DMS79 (cell line): ENCODE data around the gene ALOX5.

ENCODE experiments used
- DNase-seq: peaks from one replicate; lab custom pipeline; 2025; lab: John Stamatoyannopoulos, UW

ALOX5 gene

DNA sequence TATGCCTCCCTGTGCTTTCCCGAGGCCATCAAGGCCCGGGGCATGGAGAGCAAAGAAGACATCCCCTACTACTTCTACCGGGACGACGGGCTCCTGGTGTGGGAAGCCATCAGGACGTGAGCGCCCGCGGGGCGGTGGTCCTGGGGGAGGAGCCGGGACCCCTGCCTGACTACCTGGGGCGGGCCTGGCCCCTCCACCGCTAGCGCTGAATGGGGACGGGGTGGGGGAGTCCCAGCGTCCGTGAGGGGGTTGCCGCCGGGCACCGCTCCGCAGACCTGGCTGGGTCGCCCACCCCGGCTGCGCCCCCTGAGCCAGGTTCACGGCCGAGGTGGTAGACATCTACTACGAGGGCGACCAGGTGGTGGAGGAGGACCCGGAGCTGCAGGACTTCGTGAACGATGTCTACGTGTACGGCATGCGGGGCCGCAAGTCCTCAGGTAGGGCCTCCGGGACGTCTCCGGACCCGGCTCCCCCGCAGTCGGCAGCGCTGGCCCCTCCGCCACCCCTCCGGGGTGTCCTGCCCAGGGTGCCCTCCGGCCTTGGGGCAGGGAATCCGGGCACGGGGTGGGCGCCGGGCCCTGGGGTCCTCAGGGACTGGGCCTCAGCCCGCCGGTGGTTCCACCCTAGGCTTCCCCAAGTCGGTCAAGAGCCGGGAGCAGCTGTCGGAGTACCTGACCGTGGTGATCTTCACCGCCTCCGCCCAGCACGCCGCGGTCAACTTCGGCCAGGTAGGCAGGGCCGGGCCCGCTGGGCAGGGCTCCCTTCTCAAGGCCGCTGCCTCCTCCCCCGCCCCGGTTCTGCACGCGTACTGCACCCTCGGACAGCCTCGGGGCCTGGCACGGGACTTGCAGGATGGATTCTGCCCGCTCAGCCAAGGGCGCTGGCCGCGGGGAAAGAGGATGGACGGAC lies 69.3 kb downstream of the ALOX5 start:
- DNase-seq = no peak

DNA sequence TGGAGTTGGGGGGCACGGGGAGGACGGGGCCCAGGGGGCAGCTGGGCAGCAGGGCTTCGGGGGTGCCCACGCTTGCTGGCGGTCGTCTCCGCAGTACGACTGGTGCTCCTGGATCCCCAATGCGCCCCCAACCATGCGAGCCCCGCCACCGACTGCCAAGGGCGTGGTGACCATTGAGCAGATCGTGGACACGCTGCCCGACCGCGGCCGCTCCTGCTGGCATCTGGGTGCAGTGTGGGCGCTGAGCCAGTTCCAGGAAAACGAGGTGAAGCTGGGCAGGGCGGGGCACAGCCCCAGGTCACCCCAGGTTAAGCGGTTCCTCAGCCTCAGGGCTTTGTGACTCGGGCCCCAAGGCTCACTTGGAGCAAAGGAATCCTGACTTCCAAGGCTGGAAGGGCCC lies 70.0 kb downstream of the ALOX5 start:
- no peak for DNase-seq

DNA sequence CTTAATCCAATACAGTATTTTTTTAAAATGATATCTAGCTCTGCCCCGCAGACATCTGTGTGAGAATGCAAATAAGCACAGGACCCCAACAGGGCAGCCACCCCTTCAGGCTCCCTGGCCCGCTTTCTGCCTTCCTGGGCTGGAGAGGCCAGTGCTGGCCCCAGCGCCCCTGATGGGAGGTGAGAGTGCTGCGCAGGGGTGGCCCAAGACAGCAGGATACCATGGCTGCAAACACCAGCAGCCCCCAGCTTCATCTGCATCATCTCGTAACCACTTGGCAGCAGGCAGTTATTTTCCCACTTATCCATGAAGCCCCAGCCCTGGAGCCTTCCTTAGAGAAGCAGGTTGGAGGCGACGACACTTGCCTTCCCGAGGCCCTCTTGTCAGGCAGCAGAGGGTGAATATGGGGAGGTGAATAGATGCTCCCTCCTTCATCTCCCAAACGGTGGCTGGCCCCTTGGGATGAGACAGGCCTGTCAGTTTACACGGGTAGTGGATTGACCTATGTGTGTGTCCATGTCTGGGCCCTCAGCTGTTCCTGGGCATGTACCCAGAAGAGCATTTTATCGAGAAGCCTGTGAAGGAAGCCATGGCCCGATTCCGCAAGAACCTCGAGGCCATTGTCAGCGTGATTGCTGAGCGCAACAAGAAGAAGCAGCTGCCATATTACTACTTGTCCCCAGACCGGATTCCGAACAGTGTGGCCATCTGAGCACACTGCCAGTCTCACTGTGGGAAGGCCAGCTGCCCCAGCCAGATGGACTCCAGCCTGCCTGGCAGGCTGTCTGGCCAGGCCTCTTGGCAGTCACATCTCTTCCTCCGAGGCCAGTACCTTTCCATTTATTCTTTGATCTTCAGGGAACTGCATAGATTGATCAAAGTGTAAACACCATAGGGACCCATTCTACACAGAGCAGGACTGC lies 71.2 kb downstream of the ALOX5 start:
- no peak for DNase-seq

DNA sequence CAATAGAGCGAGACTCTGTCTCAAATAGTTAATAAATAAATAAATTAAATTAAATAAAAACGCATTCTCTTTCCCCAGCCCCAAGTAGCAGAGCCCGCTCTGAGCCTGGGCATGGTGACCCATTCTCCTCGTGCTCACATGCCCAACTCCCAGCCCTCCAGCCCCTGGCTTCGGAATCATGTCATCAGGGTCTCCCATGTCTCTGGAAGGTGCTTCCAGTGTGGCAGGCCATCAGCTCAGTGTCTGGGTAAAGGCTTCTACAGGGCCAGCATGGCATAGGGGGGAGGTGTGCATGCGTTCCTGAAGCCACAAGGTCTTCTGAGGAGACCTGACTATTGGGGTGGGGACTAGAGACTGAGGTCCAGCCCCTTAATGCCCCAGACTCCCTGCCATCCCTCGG lies 72.8 kb downstream of the ALOX5 start:
- no peak for DNase-seq

DNA sequence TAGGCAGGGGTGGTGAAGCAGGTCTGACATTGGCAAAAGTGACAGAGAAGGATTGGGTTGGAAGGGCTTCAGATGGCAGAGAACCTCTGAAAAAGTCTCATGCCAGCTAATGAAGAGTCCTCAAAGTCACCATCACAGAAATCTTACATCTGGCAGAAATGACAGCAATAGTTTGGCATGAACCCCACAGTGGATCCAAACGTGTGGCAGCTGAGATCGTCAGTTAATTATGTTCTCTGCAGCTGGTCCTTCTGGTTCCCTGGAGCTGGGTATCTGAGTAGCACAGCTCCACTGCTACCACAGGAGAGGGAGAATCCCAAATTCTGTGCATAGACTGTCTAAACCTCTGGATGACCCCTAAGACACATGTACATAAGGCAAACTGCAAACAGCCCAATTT lies 73.4 kb downstream of the ALOX5 start:
- DNase-seq = no peak

DNA sequence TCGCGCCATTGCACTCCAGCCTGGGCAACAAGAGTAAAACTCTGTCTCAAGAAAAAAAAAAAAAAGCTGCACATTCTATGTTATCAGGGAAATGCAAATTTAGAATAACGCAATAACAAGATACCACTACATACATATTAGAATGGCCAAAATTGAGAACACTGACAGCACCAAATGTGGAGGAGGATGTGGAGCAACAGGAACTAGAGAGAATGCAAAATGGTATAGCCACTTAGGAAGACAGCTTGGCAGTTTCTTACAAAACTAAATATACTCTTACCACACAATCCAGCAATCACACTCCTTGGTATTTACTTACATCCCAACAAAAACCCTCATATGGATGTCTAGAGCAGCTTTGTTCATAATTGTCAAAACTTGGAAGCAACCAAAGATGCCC lies 76.8 kb downstream of the ALOX5 start:
- no peak for DNase-seq

DNA sequence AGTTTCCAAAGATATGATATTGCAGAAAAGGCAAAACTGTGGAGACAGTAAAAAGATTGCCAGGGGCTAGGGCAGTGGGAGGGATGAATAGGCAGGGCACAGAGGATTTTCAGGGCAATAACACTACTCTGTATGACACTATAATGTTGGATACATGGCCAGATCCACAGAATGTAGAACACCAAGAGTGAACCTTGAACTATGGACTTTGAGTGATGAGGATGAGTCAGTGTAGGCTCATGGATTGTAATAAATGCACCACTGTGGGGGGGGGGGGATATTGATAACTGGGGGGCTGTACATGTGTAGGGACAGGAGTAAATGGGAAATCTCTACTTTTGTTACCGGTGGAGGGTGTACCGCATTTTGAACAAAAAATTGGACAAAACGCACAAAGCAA lies 77.4 kb downstream of the ALOX5 start:
- no peak for DNase-seq

DNA sequence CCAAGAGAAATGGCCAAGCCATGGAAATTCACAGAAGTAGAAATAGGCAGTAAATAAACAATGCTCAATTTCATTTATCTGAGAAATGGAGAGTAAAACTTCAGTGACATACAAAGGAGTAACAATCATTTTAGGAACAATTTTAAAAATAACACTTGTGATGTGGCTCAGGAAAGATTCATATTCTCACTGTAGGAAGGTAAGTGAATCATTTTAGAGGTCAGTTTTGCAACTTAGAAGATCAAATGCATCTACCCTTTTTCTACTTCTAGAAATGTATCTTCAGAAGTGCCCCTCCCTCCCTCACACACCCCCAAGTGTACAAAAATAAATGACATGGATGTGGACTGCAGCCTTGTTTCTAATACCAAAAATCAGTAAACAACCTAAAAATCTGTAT lies 78.3 kb downstream of the ALOX5 start:
- DNase-seq = no peak

DNA sequence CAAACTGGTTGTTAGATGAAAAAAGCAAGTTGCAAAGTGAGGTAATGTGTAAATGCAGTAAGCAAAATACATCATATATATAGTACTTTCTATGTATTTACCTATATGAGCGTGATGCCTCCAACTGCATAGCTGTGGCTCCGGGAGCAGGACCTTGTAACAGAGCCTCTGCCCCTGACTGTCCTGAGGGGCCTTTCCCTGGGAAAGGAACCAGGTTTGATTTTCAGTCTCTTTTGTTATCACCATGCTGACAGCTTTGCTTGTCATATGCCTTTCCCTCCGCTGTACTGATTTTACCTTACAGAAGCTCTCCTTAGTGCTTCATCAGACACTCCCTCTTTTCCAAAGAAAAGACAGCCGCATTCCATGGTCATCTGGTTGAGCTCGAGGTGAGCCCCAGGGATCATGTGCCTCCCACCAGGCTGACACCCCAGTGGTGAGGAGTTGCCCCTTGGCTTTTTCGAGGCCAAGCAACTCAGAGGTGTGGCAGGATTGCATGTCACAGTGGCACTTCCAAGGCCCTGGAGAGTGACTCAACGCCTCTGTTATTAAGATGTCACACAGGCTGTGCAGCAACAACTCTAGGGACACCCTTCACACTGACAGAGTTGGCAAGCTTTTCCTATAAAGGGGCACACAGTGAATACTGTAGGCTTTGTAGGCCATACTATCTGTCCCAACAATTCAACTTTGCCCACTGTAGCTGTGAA lies 78.9 kb downstream of the ALOX5 start:
- DNase-seq = no peak

DNA sequence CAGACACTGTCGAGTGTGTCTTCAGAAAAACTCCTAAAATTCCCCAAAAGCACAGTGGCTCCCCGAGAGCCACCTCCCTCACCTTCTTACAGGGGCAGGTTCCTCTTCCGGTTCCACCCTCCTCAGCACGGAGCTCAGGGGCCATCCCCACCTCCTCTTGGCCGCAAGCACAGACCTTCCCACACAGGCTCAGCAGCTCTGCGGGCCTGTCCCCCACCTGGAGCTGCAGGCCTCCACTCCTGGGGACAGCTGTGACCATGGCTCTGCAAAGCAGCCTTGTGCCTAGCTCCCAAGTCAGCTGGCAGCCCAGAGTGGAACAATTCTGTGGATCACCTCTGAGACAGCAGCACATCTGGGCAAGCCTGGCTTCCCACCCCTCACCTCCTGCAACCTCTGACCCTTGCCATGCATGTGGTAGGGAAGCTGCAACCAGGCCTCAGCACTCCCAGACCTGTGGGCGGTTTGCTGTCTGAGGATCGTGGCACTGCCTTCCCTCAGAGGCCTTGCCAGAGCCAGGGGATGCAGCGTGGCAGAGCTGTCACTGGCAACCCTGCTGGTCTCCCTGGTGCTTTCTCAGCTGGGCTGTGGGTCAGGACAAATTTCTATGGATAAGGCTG lies 79.7 kb downstream of the ALOX5 start:
- DNase-seq = no peak

DNA sequence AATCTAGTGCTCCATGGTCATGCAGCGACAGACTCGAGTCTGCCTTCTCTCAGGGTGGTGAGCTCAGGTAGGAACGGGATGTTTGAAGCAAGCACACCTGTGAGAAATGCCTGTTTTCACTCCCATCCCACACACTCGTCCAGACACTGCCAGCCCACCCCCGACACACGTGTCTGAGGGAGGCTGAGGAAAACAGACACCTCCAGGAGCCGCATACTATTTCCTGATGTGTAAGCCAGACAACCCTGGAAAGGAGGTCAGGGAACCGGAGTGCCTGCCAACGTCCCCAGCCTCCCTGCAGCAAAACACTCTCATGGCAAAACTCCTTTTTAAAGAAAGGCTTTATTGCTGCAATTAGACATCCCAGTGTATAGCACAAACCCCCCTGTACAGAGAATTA lies 80.2 kb downstream of the ALOX5 start:
- no peak for DNase-seq

DNA sequence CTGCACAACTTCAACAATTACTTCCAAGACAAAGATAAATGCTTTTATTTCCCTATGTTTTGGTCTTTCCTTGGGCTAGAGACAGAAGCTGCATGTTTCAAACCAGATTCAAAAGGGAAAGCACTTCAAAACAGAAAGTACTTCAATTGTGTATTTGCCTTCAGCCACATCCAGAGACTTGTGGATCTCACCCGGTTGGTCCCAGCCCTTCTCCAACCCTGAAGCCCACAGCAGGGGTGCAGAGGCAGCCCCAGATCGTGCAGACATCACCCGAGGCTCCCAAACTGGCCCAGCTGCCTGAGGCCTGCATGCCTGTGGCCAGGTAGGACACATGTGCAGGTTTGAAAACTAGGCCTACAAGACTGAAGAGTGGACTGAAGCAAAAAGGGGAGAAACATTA lies 80.8 kb downstream of the ALOX5 start:
- no peak for DNase-seq

DNA sequence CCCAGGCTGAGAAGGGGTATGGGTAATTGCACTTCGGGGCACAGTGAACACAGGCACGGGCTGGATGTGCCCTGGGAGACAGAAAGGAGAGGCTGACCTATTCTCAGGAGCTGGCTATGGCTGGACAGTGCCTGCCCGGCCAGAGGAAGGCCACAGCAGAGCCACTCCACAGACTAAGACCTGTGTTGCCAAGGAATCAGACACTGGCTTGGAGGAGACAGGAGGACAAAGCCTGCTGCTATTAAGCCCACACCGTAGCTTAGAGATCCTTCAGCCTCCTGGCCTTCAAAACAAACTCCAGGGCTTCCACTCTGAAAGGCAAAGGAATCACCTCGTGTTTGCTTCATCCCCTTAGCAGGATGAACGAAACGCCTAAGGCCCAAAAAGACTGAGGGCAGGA lies 82.2 kb downstream of the ALOX5 start:
- DNase-seq = no peak

DNA sequence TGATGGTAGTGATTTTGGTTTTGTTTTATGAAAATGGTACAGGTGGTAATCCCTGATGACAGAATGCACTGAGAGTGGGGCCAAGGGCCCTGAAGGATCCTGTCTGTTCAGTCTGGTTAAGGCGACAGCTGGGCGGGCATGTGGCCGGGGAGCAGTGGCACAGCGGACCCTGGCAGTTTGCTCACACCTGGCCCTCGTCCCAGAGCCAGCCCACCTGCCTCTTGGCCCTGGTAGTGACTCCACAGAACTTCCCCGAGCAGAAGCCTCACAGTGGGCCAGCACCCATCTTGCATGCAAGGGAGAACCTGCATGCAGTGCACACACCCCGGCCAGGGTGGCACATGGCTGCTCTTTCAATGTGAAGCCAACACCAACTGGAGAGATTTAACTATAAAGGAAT lies 82.8 kb downstream of the ALOX5 start:
- no peak for DNase-seq

DNA sequence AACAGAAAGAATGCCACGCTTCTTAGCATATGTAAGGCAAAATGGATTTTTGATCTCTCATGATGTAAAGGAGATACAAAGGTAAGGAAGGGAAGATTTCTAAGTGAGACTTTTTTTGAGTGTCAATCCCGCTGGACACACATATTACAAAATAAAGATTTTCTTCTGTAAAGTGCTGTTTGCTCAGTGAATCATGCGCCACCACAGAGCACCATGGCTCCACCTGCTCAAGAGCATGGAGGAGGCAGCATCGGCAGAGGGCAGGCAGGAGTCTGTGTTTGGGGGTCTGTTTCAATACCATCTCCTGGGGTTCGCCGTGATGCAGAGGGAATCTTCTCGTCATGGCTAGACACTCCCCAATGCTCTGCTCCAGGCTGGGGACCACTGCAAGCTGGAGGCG lies 83.5 kb downstream of the ALOX5 start:
- no peak for DNase-seq

DNA sequence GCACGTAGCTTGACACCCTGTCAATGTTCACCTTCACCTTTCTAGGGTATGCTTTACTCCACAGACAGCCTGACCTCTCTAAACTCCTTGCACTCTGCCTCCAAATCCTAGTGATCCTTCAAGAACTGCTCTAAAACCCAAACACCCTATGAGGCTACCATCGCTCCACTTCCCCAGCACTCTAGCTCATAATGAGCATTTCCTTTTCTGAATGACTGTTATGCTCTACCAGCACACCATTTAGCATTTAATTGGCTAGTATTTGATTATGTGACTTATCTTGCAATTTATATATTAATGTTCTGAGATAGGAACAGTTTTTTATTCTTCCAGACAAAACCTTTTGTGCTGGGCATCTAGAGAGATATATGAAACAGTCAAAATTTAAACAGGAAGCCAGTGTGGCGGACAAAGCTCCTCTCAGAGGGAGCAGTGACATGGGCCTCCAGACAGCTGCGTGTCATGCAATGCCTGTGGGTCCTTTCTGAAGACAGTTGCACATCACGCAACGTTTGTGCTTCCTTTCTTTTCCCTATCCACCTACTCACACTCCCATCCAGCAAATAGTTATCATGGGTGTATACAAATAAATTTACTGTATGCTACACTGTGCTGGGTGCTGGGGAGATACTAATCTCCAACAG lies 86.3 kb downstream of the ALOX5 start:
- DNase-seq = no peak

DNA sequence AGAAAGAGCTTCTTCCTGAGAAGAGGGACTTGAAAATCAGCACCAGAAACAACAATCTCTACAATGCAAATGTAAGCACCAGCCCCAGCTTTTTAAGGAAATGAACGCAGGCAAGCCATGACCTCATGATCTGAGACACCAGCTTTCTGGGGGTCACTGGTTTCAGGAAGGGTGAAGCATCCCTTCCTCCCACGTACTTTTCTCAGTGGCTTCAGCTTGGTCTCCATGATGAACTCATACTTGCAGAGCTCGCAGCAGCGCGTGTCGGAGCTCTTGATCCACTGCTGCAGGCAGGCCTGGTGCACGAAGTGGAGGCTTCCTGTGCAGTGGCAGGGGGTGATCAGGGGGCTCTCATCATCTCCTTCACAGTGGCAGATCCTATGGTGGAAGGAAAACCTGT lies 87.0 kb downstream of the ALOX5 start:
- no peak for DNase-seq

DNA sequence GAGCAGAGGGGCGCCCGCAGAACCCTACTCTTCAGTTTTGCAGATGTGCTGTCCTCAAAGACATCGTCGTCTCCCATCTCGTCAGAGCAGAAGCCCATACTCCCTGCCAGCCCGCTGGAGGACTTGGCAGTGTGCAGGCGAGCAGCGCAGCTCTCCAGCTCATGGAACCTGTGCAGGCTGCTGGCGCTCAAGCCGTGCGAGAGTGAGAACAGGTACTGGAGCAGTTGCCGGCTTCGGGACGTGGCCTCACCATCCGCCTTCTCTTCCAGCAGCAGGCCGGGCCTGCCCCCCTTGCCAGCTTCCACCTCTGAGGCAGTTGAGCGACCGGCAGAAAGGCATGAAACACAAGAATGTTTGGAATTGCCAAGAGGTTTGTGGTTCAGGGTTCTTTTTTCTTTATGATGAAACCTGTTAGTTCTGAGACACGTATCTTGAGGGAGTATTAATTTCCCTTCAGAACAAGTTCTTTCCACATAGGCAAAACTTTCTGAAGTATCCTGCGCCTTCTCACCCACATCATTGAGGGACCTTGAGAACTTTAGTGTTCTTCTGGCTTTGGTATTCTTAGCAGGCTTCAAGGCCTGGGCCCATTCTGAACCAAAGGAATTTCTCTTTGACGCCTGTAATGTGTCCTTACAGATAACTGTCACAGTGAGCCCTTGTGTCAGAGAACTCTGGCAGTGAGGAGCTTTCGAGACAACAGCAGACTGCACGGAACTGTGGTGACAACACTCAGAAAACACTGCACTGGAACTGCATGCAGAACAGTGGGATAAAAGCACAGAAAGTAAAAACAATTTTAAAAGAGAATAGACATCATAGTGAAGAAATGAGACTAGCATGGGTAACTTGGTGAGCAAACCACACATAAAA lies 89.5 kb downstream of the ALOX5 start:
- DNase-seq = no peak

DNA sequence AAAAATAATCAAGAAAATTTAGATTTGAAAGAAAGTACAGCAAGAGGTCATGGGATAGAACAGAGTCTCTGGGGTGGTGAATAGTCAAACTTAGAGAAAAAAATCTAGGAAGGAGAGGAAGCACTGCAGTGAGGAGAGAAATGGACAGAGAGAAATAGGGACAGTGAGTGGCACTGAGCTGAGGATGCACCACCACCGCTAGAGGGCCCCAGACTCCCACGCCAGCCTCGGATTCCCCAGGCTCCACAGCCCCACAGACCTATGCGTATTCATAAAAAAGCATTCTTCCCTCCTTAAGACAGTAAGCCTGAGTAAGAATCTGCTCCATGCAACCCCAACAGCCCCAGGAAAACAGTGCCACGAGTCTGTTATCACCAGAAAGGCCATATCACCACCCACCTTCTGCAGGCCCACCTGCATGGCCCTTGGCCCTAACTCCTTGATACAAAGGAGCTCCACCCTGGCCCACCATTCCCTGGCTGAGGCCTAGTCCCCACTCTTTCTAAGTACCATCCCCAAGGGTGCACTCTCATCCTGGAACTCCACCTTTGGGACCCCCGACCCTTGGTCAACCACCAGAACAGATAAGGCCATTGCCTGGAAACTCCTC lies 91.0 kb downstream of the ALOX5 start:
- DNase-seq = no peak

DNA sequence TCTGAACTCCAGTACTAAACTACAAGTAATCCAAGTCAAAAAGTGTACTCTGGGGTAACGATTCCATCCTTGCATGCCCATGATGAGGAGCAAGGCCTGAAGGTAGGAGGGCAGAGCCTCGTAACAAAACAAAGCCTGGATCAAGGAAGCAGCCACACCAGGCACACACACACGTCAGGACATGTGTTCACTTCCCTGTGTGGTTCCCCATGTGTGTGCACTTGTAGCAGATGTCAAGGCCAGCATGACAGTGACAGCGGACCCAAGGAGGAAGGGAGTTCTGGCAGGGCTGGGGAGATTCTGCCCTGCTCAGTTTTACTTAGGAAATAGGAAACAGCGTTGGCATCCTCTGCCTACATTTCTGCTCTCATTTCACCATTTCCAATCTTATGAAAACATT lies 92.8 kb downstream of the ALOX5 start:
- DNase-seq = no peak
